HUES6 (cell line): ENCODE data around the gene GOLPH3.
"Not testable (repeated sequence)": the region's sequence is repeated elsewhere in the genome, so short reads cannot be mapped to it uniquely, and the experiment has no call there.

ENCODE experiments used
- H3K27ac ChIP-seq: 2 replicates; pipeline ENCODE4 v1.7.0; 2013; ENCODE audit warnings: low read depth, mild to moderate bottlenecking, low read length, inconsistent platforms
- H3K27me3 ChIP-seq: 2 replicates; pipeline ENCODE4 v1.6.1; 2013; ENCODE audit warnings: low read length; ENCODE audit not compliant: control insufficient read depth, insufficient read depth
- H3K36me3 ChIP-seq: 2 replicates; pipeline ENCODE4 v1.6.1; 2013; ENCODE audit warnings: low read length; ENCODE audit not compliant: control insufficient read depth, insufficient read depth
- H3K4me1 ChIP-seq: 2 replicates; pipeline ENCODE4 v1.6.1; 2013; ENCODE audit warnings: low read length; ENCODE audit not compliant: control insufficient read depth, insufficient read depth
- H3K4me3 ChIP-seq: 2 replicates; pipeline ENCODE4 v1.5.1; 2013; ENCODE audit warnings: low read depth, low read length
- H3K9ac ChIP-seq: one replicate; pipeline ENCODE4 v1.6.1; 2013; ENCODE audit warnings: mild to moderate bottlenecking, low read length
- H3K9me3 ChIP-seq: 2 replicates; pipeline ENCODE4 v1.6.1; 2013; ENCODE audit warnings: low read depth, low read length; ENCODE audit not compliant: control insufficient read depth, insufficient read depth

Gene GOLPH3

GRCh38 chr5:32174011-32174870, at the start of gene GOLPH3:
Gene GOLPH3 (minus strand): TSS chr5:32174319. CDS start chr5:32174034, 285 bp downstream.
- H3K27ac ChIP-seq, result peak within 1 kb of the TSS; percentile 100
- peaks cover 24% of the 10 kb centered on the region for H3K36me3 ChIP-seq
- H3K4me1 ChIP-seq, result peaks cover 2% of the 10 kb centered on the region; the same call in 1 of the 2 replicates
- peak within 1 kb of the TSS; percentile 81 for H3K4me3 ChIP-seq
- peak within 1 kb of the TSS; percentile 97 for H3K9ac ChIP-seq
- H3K27me3 ChIP-seq, result no peaks in the 10 kb centered on the region
- H3K9me3 ChIP-seq, result no peaks in the 10 kb centered on the region

- H3K36me3 ChIP-seq, result peaks cover 7% of the 10 kb centered on the region
- H3K4me1 ChIP-seq, result 0 out of 2 replicates have a peak, but pooled peaks cover 2% of the 10 kb centered on the region
- no peak overlapping the region for H3K27ac ChIP-seq
These were observed 48.8 kb upstream of the GOLPH3 start for GRCh38 chr5:32222723-32223470.

GRCh38 chr5:32217886-32218396, 43.8 kb upstream of the GOLPH3 start:
- H3K36me3 ChIP-seq, result no peaks in the 10 kb centered on the region
- no peaks in the 10 kb centered on the region for H3K27me3 ChIP-seq
- no peak overlapping the region for H3K4me3 ChIP-seq
- H3K9me3 ChIP-seq, result no peaks in the 10 kb centered on the region
- no peak overlapping the region for H3K9ac ChIP-seq
- no peak overlapping the region for H3K27ac ChIP-seq
- no peaks in the 10 kb centered on the region for H3K4me1 ChIP-seq

More at GRCh38 chr5:32222723-32223470, 48.8 kb upstream of the GOLPH3 start:
- H3K9me3 ChIP-seq, result no peaks in the 10 kb centered on the region
- H3K9ac ChIP-seq, result no peak overlapping the region
- H3K4me3 ChIP-seq, result no peak overlapping the region
- no peaks in the 10 kb centered on the region for H3K27me3 ChIP-seq

GRCh38 chr5:32214344-32214743, 40.2 kb upstream of the GOLPH3 start:
- not testable (repeated sequence) for H3K36me3 ChIP-seq, H3K27me3 ChIP-seq, H3K27ac ChIP-seq, H3K4me1 ChIP-seq, H3K4me3 ChIP-seq, H3K9ac ChIP-seq, H3K9me3 ChIP-seq

GRCh38 chr5:32210151-32210550, 36.0 kb upstream of the GOLPH3 start:
- H3K27ac ChIP-seq, result no peak overlapping the region
- H3K4me3 ChIP-seq, result no peak overlapping the region
- no peak overlapping the region for H3K9ac ChIP-seq
- H3K36me3 ChIP-seq, result no peaks in the 10 kb centered on the region
- H3K9me3 ChIP-seq, result peaks cover 13% of the 10 kb centered on the region
- H3K4me1 ChIP-seq, result no peaks in the 10 kb centered on the region
- no peaks in the 10 kb centered on the region for H3K27me3 ChIP-seq

- H3K36me3 ChIP-seq, H3K9ac ChIP-seq, H3K27me3 ChIP-seq, H3K27ac ChIP-seq, H3K4me1 ChIP-seq, H3K4me3 ChIP-seq: not testable (repeated sequence)
- peaks cover 13% of the 10 kb centered on the region for H3K9me3 ChIP-seq
These were observed 34.7 kb upstream of the GOLPH3 start for GRCh38 chr5:32208837-32209236.

- Histone ChIP-seq H3K27ac (no peak overlapping the region), H3K4me3 (no peak overlapping the region), H3K36me3 (no peaks in the 10 kb centered on the region), H3K27me3 (no peaks in the 10 kb centered on the region), H3K9ac (no peak overlapping the region), H3K9me3 (peaks cover 13% of the 10 kb centered on the region), H3K4me1 (no peaks in the 10 kb centered on the region)
These were observed 33.2 kb upstream of the GOLPH3 start for GRCh38 chr5:32207355-32207634.

- Histone ChIP-seq H3K9ac (no peak overlapping the region), H3K27me3 (no peaks in the 10 kb centered on the region), H3K36me3 (no peaks in the 10 kb centered on the region), H3K27ac (no peak overlapping the region), H3K9me3 (peaks cover 13% of the 10 kb centered on the region), H3K4me3 (no peak overlapping the region), H3K4me1 (no peaks in the 10 kb centered on the region)
These were observed 32.6 kb upstream of the GOLPH3 start for GRCh38 chr5:32206509-32207354.

GRCh38 chr5:32206053-32206452, 31.9 kb upstream of the GOLPH3 start:
- Histone ChIP-seq H3K27me3 (no peaks in the 10 kb centered on the region), H3K4me1 (no peaks in the 10 kb centered on the region), H3K4me3 (no peak overlapping the region), H3K27ac (no peak overlapping the region), H3K9me3 (peaks cover 13% of the 10 kb centered on the region), H3K9ac (no peak overlapping the region), H3K36me3 (no peaks in the 10 kb centered on the region)

- Histone ChIP-seq H3K4me3 (no peak overlapping the region), H3K9ac (no peak overlapping the region), H3K36me3 (no peaks in the 10 kb centered on the region), H3K27ac (no peak overlapping the region), H3K9me3 (peaks cover 12% of the 10 kb centered on the region), H3K4me1 (no peaks in the 10 kb centered on the region), H3K27me3 (no peaks in the 10 kb centered on the region)
These were observed 28.3 kb upstream of the GOLPH3 start for GRCh38 chr5:32202394-32202793.
